Cardiac ventricle fibroblast (primary cell): Measurements from ENCODE around the gene SUV39H1. TPM values are rescaled to one million over a fixed set of nuclear protein-coding genes. Genes with fewer than 3 reads are reported as not detected.

Source experiments
- total RNA-seq: library from RNA; depleted of rRNA; stranded (reverse); fragments of >200 nt; gene quantifications from 2 replicates; pipeline ENCODE4 v1.2.3, GENCODE V29; 2015

The SUV39H1 gene
- total RNA-seq: 2.7 and 6.2 TPM in 2 replicates

GRCh38 chrX:48696301-48696908 lies at the start of gene SUV39H1:
SUV39H1 (plus strand) TSS chrX:48696734; CDS start chrX:48696785, 51 bp downstream.

DNA sequence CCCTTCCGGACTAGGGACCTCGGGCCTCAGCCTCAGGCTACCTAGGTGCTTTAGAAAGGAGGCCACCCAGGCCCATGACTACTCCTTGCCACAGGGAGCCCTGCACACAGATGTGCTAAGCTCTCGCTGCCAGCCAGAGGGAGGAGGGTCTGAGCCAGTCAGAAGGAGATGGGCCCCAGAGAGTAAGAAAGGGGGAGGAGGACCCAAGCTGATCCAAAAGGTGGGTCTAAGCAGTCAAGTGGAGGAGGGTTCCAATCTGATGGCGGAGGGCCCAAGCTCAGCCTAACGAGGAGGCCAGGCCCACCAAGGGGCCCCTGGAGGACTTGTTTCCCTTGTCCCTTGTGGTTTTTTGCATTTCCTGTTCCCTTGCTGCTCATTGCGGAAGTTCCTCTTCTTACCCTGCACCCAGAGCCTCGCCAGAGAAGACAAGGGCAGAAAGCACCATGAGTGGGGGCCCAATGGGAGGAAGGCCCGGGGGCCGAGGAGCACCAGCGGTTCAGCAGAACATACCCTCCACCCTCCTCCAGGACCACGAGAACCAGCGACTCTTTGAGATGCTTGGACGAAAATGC lies 13.0 kb upstream of the SUV39H1 start, which contains the start of gene WAS:
Gene WAS (plus strand): TSS at position 389 of the 572 bp plus-strand sequence. CDS start 55 bp downstream, at position 444.

Other genes with a start within 250 kb of the SUV39H1 start
- gene SLC38A5, start 226.5 kb upstream of the SUV39H1 start, total RNA-seq: 8.7 and 8.9 TPM in 2 replicates
- gene FTSJ1, start 220.5 kb upstream of the SUV39H1 start, total RNA-seq: 36.4 and 49.6 TPM in 2 replicates
- 10.8 and 15.1 TPM in 2 replicates for gene PORCN, start 187.7 kb upstream of the SUV39H1 start, total RNA-seq
- 21.5 and 27.0 TPM in 2 replicates for gene EBP, start 174.9 kb upstream of the SUV39H1 start, total RNA-seq
- 10.6 and 12.0 TPM in 2 replicates for gene TBC1D25, start 157.0 kb upstream of the SUV39H1 start, total RNA-seq
- gene RBM3, start 122.2 kb upstream of the SUV39H1 start, total RNA-seq: 161 and 182 TPM in 2 replicates
- 75.8 and 109 TPM in 2 replicates for gene WDR13, start 99.2 kb upstream of the SUV39H1 start, total RNA-seq
- 1.1 and 1.6 TPM in 2 replicates for gene WAS, start 12.9 kb upstream of the SUV39H1 start, total RNA-seq
- gene GLOD5, start 65.0 kb downstream of the SUV39H1 start, total RNA-seq: not detected in 2 replicates
- gene GATA1, start 89.9 kb downstream of the SUV39H1 start, total RNA-seq: not detected in 2 replicates
- gene HDAC6, start 105.3 kb downstream of the SUV39H1 start, total RNA-seq: 23.3 and 42.3 TPM in 2 replicates
- not detected in 2 replicates for gene ERAS, start 129.8 kb downstream of the SUV39H1 start, total RNA-seq
- 1.0 and 1.4 TPM in 2 replicates for gene PCSK1N, start 138.9 kb downstream of the SUV39H1 start, total RNA-seq
- 17.8 and 19.7 TPM in 2 replicates for gene TIMM17B, start 201.0 kb downstream of the SUV39H1 start, total RNA-seq
- gene PQBP1, start 201.2 kb downstream of the SUV39H1 start, total RNA-seq: 53.7 and 56.3 TPM in 2 replicates
- gene SLC35A2, start 214.9 kb downstream of the SUV39H1 start, total RNA-seq: 21.3 and 23.8 TPM in 2 replicates
- 1.4 and 2.1 TPM in 2 replicates for gene PIM2, start 222.3 kb downstream of the SUV39H1 start, total RNA-seq